GM19324 (cell line): ENCODE measurements around the gene CYP24A1.

Source experiments
- ATAC-seq: cut with Tn5 transposase; IDR thresholded peaks from one replicate; pipeline ENCODE4 v1.9.1; 2021; ENCODE audit warnings: mild to moderate bottlenecking, moderate library complexity; ENCODE audit not compliant: unreplicated experiment, low FRiP score

The CYP24A1 gene

GRCh38 chr20:54158856-54159418 lies 14.8 kb downstream of the CYP24A1 start:
- ATAC-seq, result no peak

- ATAC-seq, result no peak
These were observed 15.6 kb downstream of the CYP24A1 start for GRCh38 chr20:54158226-54158625.

GRCh38 chr20:54156981-54157835 lies 16.6 kb downstream of the CYP24A1 start:
- no peak for ATAC-seq

- no peak for ATAC-seq
These were observed 17.3 kb downstream of the CYP24A1 start for GRCh38 chr20:54156522-54156921.

- ATAC-seq, result no peak
These were observed 18.0 kb downstream of the CYP24A1 start for GRCh38 chr20:54155736-54156317.

- ATAC-seq, result no peak
These were observed 19.3 kb downstream of the CYP24A1 start for GRCh38 chr20:54154439-54154838.

- no peak for ATAC-seq
These were observed 19.9 kb downstream of the CYP24A1 start for GRCh38 chr20:54153847-54154246.

- no peak for ATAC-seq
These were observed 20.8 kb downstream of the CYP24A1 start for GRCh38 chr20:54153041-54153327.

- ATAC-seq, result no peak
These were observed 21.4 kb downstream of the CYP24A1 start for GRCh38 chr20:54152227-54153040.

- ATAC-seq, result no peak
These were observed 22.1 kb downstream of the CYP24A1 start for GRCh38 chr20:54151511-54152226.

GRCh38 chr20:54151075-54151439 lies 22.7 kb downstream of the CYP24A1 start:
- no peak for ATAC-seq

- no peak for ATAC-seq
These were observed 24.0 kb downstream of the CYP24A1 start for GRCh38 chr20:54149765-54150264.

- ATAC-seq, result no peak
These were observed 24.6 kb downstream of the CYP24A1 start for GRCh38 chr20:54148947-54149764.

GRCh38 chr20:54146672-54147071 lies 27.1 kb downstream of the CYP24A1 start:
- no peak for ATAC-seq

- ATAC-seq, result no peak
These were observed 28.9 kb downstream of the CYP24A1 start for GRCh38 chr20:54144847-54145414.

GRCh38 chr20:54140927-54141566 lies 32.7 kb downstream of the CYP24A1 start:
- no peak for ATAC-seq

GRCh38 chr20:54140486-54140885 lies 33.3 kb downstream of the CYP24A1 start:
- ATAC-seq, result no peak

- ATAC-seq, result no peak
These were observed 33.7 kb downstream of the CYP24A1 start for GRCh38 chr20:54140067-54140466.

- no peak for ATAC-seq
These were observed 34.6 kb downstream of the CYP24A1 start for GRCh38 chr20:54139188-54139587.
